Activated CD4-positive, alpha-beta memory T cell treated with anti-CD3 and anti-CD28 coated beads, Interleukin-2, amount 10 ng/mL, durations not matched to agents 7 days and 5 days (primary cell): ENCODE measurements around the gene ZNF813. TPM values are rescaled to one million over a fixed set of nuclear protein-coding genes. Genes with fewer than 3 reads are reported as not detected.

Source experiments
- CTCF ChIA-PET: fragments of 350-600 bp; sonication (Branson Sonifier 250); formaldehyde crosslinking; loops from one replicate; lab custom pipeline; 2021; ENCODE audit warnings: antibody characterized with exemption, inconsistent platforms; lab: Charles Lee
- POLR2A ChIA-PET: fragments of 350-600 bp; sonication (Branson Sonifier 250); formaldehyde crosslinking; loops from one replicate; lab custom pipeline; 2021; ENCODE audit warnings: antibody characterized with exemption; lab: Charles Lee
- DNase-seq: peaks from one replicate; pipeline ENCODE4 v3.0.0-alpha.2; 2020
- H3K27ac Mint-ChIP-seq: one replicate; pipeline ENCODE4 v1.8.0; 2021; ENCODE audit warnings: mild to moderate bottlenecking, mixed read lengths
- H3K27me3 Mint-ChIP-seq: one replicate; pipeline ENCODE4 v1.8.0; 2021; ENCODE audit warnings: mixed read lengths
- H3K36me3 Mint-ChIP-seq: one replicate; pipeline ENCODE4 v1.8.0; 2021; ENCODE audit warnings: low read depth, mixed read lengths
- H3K4me1 Mint-ChIP-seq: one replicate; pipeline ENCODE4 v1.8.0; 2021; ENCODE audit warnings: mixed read lengths
- H3K4me3 Mint-ChIP-seq: one replicate; pipeline ENCODE4 v1.8.0; 2021; ENCODE audit warnings: mild to moderate bottlenecking, mixed read lengths
- H3K9me3 Mint-ChIP-seq: one replicate; pipeline ENCODE4 v1.8.0; 2021; ENCODE audit warnings: mixed read lengths
- total RNA-seq, 2 experiments: library from RNA; stranded (reverse); gene quantifications; one replicate each; pipeline ENCODE4 v1.2.3, GENCODE V29; 2021

Gene ZNF813
- total RNA-seq, 2 experiments from 2014 or later = 3.8 to 3.9 TPM

- peak within 1 kb of the TSS; percentile 84 for H3K27ac Mint-ChIP-seq
- no peaks in the 10 kb centered on the region for H3K27me3 Mint-ChIP-seq
- peaks cover 50% of the 10 kb centered on the region for H3K36me3 Mint-ChIP-seq
- ChIA-PET CTCF (interaction anchor here (1.6 kb wide), 1 partner anchor 15 kb away, joined by 3 read pairs; no protein-coding TSS in a partner anchor), POLR2A (interaction anchor here (1.4 kb wide), 1 partner anchor 17 kb away, joined by 12 read pairs; no protein-coding TSS in a partner anchor)
- peak; percentile 85 for DNase-seq
- H3K4me1 Mint-ChIP-seq = peaks cover 29% of the 10 kb centered on the region
- peak within 1 kb of the TSS; percentile 86 for H3K4me3 Mint-ChIP-seq
- H3K9me3 Mint-ChIP-seq = peaks cover 12% of the 10 kb centered on the region
These were observed 70.2 kb downstream of the ZNF813 start, which contains the start of gene ZNF331 for GRCh38 chr19:53537521-53538377. ZNF331 (plus strand) TSS chr19:53538145; CDS start chr19:53569377, 31,232 bp downstream.

GRCh38 chr19:53538378-53539109 is 71.0 kb downstream of the ZNF813 start:
- peak overlapping the region; percentile 86 for H3K4me3 Mint-ChIP-seq
- H3K9me3 Mint-ChIP-seq = peaks cover 9% of the 10 kb centered on the region
- H3K4me1 Mint-ChIP-seq = peaks cover 29% of the 10 kb centered on the region
- H3K36me3 Mint-ChIP-seq = peaks cover 49% of the 10 kb centered on the region
- ChIA-PET POLR2A (interaction anchor here (0.6 kb wide), 1 partner anchor 16 kb away, joined by 3 read pairs; no protein-coding TSS in a partner anchor), CTCF (interaction anchor here (0.5 to 1.6 kb wide), 2 partner anchors 15 to 17 kb away, joined by 3 read pairs; no protein-coding TSS in a partner anchor)
- DNase-seq = no peak
- H3K27me3 Mint-ChIP-seq = no peaks in the 10 kb centered on the region
- H3K27ac Mint-ChIP-seq = peak overlapping the region; percentile 84

- Mint-ChIP-seq H3K4me1 (peaks cover 29% of the 10 kb centered on the region), H3K27me3 (no peaks in the 10 kb centered on the region), H3K27ac (no peak overlapping the region), H3K9me3 (peaks cover 9% of the 10 kb centered on the region), H3K4me3 (no peak overlapping the region), H3K36me3 (peaks cover 51% of the 10 kb centered on the region)
- no peak for DNase-seq
- ChIA-PET POLR2A (no interaction called here), CTCF (no interaction called here)
These were observed 72.6 kb downstream of the ZNF813 start for GRCh38 chr19:53540091-53540490.

GRCh38 chr19:53541971-53542370 is 74.4 kb downstream of the ZNF813 start:
- no peak overlapping the region for H3K4me3 Mint-ChIP-seq

GRCh38 chr19:53545271-53546065 is 77.9 kb downstream of the ZNF813 start:
- DNase-seq = no peak

More at GRCh38 chr19:53541971-53542370, 74.4 kb downstream of the ZNF813 start:
- Mint-ChIP-seq H3K4me1 (peaks cover 22% of the 10 kb centered on the region), H3K27ac (no peak overlapping the region), H3K27me3 (no peaks in the 10 kb centered on the region), H3K9me3 (peaks cover 3% of the 10 kb centered on the region), H3K36me3 (peaks cover 56% of the 10 kb centered on the region)
- ChIA-PET POLR2A (no interaction called here), CTCF (no interaction called here)
- DNase-seq = no peak

More at GRCh38 chr19:53545271-53546065, 77.9 kb downstream of the ZNF813 start:
- Mint-ChIP-seq H3K27ac (no peak overlapping the region), H3K36me3 (peaks cover 49% of the 10 kb centered on the region), H3K4me1 (peaks cover 3% of the 10 kb centered on the region), H3K4me3 (no peak overlapping the region), H3K27me3 (no peaks in the 10 kb centered on the region), H3K9me3 (peaks cover 12% of the 10 kb centered on the region)
- POLR2A ChIA-PET = no interaction called here
- CTCF ChIA-PET = no interaction called here

Other genes starting within 250 kb of the ZNF813 start
- gene ZNF677, start 212.9 kb upstream of the ZNF813 start, total RNA-seq = 1 to 10 TPM; 4.7 to 6.1 TPM
- gene VN1R2, start 209.4 kb upstream of the ZNF813 start, total RNA-seq = not detected
- not detected for gene VN1R4, start 200.0 kb upstream of the ZNF813 start, total RNA-seq
- gene ZNF845, start 134.0 kb upstream of the ZNF813 start, total RNA-seq = 1 to 10 TPM; 9.9 to 10.0 TPM
- 10 to 100 TPM; 15.9 to 16.1 TPM for gene ZNF525, start 102.0 kb upstream of the ZNF813 start, total RNA-seq
- gene ZNF765, start 72.6 kb upstream of the ZNF813 start, total RNA-seq = 10 to 100 TPM; 11.8 to 12.7 TPM
- gene ZNF761, start 35.7 kb upstream of the ZNF813 start, total RNA-seq = 10 to 100 TPM; 11.9 to 12.9 TPM
- gene ZNF331, start 70.4 kb downstream of the ZNF813 start, total RNA-seq = 10 to 100 TPM; 18.0 to 19.9 TPM
- gene DPRX, start 164.3 kb downstream of the ZNF813 start, total RNA-seq = not detected